Ishikawa (cell line): Measurements from ENCODE around the gene DUSP23.

ENCODE experiments used
- CEBPB ChIP-seq: IDR thresholded peaks from 2 replicates; pipeline ENCODE4 v1.6.1; 2012
- CREB1 ChIP-seq: IDR thresholded peaks from 2 replicates; pipeline ENCODE4 v1.6.1; 2012; ENCODE audit warnings: low read depth
- EGR1 ChIP-seq: IDR thresholded peaks from 2 replicates; pipeline ENCODE4 v1.6.1; 2012
- EP300 ChIP-seq: IDR thresholded peaks from 2 replicates; pipeline ENCODE4 v1.6.1; 2012; ENCODE audit warnings: borderline replicate concordance
- FOXM1 ChIP-seq: IDR thresholded peaks from 2 replicates; pipeline ENCODE4 v1.6.1; 2012; ENCODE audit warnings: low read depth, borderline replicate concordance
- MAX ChIP-seq: IDR thresholded peaks from 2 replicates; pipeline ENCODE4 v1.6.1; 2012
- NFIC ChIP-seq: IDR thresholded peaks from 2 replicates; pipeline ENCODE4 v1.6.1; 2012
- RAD21 ChIP-seq: IDR thresholded peaks from 2 replicates; pipeline ENCODE4 v1.6.1; 2012; ENCODE audit warnings: low read depth
- TAF1 ChIP-seq: IDR thresholded peaks from 2 replicates; pipeline ENCODE4 v1.6.1; 2012; ENCODE audit warnings: low read depth, mild to moderate bottlenecking
- TCF12 ChIP-seq: IDR thresholded peaks from 2 replicates; pipeline ENCODE4 v1.6.1; 2012; ENCODE audit warnings: low read depth
- TEAD4 ChIP-seq: IDR thresholded peaks from 2 replicates; pipeline ENCODE4 v1.6.1; 2012
- USF1 ChIP-seq: IDR thresholded peaks from 2 replicates; pipeline ENCODE4 v1.6.1; 2012
- YY1 ChIP-seq: IDR thresholded peaks from 2 replicates; pipeline ENCODE4 v1.6.1; 2012; ENCODE audit warnings: low read depth
- ZBTB7A ChIP-seq: IDR thresholded peaks from 2 replicates; pipeline ENCODE4 v1.6.1; 2012; ENCODE audit warnings: low read depth
- TF ChIP-seq, protein P1 (sequence below): IDR thresholded peaks from 2 replicates; pipeline ENCODE4 v1.6.1; 2012; ENCODE audit warnings: low read depth, mild to moderate bottlenecking

Gene DUSP23

DNA sequence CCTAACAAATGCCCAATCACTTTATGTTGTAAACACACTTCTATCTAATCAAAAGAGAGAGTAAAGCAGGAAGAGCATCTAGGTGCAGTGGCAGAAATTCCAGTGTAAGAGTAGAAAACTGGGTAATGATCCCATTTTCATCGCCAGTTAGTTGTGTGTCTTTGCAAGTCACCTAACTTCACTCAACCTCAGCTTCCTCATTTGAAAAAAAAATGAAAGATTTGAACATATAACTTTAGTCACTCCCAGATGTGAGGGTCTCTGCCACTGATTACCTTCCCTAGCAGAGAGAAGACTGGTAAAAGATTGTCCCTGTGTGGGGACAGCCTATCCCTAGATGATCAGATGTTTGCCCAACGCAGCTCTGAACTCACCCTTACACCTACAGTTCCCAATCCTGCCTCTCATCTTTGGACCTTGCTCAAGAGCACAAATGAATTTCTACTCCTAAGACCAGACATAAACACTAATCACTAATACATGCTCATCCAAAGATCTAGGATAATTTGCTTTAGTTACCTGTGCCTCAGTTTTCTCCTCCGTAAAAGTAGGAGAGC lies 25.2 kb upstream of the DUSP23 start:
- TF ChIP-seq YY1 (no peak), CREB1 (no peak), EGR1 (no peak), TCF12 (no peak), USF1 (no peak), ZBTB7A (no peak), FOXM1 (no peak), TAF1 (no peak), NFIC (no peak), EP300 (no peak), MAX (no peak), RAD21 (no peak), TEAD4 (no peak), CEBPB (no peak)
- TF ChIP-seq, protein P1, sequence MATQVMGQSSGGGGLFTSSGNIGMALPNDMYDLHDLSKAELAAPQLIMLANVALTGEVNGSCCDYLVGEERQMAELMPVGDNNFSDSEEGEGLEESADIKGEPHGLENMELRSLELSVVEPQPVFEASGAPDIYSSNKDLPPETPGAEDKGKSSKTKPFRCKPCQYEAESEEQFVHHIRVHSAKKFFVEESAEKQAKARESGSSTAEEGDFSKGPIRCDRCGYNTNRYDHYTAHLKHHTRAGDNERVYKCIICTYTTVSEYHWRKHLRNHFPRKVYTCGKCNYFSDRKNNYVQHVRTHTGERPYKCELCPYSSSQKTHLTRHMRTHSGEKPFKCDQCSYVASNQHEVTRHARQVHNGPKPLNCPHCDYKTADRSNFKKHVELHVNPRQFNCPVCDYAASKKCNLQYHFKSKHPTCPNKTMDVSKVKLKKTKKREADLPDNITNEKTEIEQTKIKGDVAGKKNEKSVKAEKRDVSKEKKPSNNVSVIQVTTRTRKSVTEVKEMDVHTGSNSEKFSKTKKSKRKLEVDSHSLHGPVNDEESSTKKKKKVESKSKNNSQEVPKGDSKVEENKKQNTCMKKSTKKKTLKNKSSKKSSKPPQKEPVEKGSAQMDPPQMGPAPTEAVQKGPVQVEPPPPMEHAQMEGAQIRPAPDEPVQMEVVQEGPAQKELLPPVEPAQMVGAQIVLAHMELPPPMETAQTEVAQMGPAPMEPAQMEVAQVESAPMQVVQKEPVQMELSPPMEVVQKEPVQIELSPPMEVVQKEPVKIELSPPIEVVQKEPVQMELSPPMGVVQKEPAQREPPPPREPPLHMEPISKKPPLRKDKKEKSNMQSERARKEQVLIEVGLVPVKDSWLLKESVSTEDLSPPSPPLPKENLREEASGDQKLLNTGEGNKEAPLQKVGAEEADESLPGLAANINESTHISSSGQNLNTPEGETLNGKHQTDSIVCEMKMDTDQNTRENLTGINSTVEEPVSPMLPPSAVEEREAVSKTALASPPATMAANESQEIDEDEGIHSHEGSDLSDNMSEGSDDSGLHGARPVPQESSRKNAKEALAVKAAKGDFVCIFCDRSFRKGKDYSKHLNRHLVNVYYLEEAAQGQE, result no peak

GRCh38 chr1:159756397-159756796 lies 24.4 kb upstream of the DUSP23 start:
- TF ChIP-seq YY1 (no peak), EGR1 (no peak), CEBPB (no peak), TCF12 (no peak), TEAD4 (no peak), MAX (no peak), FOXM1 (no peak)
- TF ChIP-seq, protein P1, result no peak

- TF ChIP-seq YY1 (no peak), ZBTB7A (no peak), USF1 (no peak)
Measured at GRCh38 chr1:159763686-159764085, 17.1 kb upstream of the DUSP23 start.

- no peak for TF ChIP-seq TAF1
- no peak for TF ChIP-seq MAX
- no peak for TF ChIP-seq TEAD4
- TF ChIP-seq CEBPB, result no peak
- no peak for TF ChIP-seq EP300
- TF ChIP-seq NFIC, result no peak
- TF ChIP-seq EGR1, result no peak
- no peak for TF ChIP-seq RAD21
- TF ChIP-seq, protein P1, result no peak
- no peak for TF ChIP-seq FOXM1
- TF ChIP-seq USF1, result no peak
- no peak for TF ChIP-seq CREB1
- TF ChIP-seq ZBTB7A, result no peak
- TF ChIP-seq TCF12, result no peak
- no peak for TF ChIP-seq YY1
Measured at GRCh38 chr1:159765806-159766205, 15.0 kb upstream of the DUSP23 start.
